ENCODE measurements around the gene NUDT9.
"Not testable (repeated sequence)": the region's sequence is repeated elsewhere in the genome, so short reads cannot be mapped to it uniquely, and the experiment has no call there.

Gene NUDT9

DNA sequence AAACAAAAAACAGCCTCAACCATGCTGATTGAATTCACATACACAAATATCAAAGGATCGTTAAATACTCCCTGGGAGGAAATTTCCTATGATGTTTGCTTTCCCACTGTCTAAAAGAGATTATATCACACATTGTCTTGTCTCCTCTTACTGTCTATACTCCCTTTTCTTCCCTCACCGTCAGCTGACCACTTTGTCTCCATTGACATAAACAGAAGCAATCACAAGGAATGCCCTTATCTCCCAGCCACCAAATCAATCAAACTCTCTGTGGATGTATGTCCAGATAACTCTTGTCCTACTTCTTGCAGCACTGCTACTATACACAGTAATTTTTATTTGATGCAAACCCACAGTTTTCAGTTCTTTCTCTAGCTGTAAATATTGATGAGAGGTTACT, 12.2 kb upstream of the NUDT9 start:
- no peak for DNase-seq

DNA sequence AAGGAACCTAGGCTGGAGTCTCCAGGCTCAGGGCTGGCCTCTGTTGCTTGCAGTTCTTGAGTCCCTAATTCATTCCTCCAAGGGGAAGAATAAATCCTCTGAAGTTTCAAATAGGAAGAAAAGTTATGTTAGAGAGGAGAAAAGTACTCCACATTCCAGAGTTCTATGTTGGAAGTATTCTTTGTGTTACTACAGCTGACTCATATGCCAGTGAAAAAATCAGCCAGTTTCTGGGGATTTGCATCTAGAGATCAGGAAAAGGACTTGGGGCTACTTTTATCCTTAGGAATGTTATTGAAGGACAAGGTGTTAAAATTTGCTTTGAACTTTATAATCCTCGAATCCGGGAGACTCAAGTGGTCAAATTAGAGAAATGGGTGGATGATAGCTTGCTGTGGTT, 11.7 kb upstream of the NUDT9 start:
- no peak for DNase-seq

DNA sequence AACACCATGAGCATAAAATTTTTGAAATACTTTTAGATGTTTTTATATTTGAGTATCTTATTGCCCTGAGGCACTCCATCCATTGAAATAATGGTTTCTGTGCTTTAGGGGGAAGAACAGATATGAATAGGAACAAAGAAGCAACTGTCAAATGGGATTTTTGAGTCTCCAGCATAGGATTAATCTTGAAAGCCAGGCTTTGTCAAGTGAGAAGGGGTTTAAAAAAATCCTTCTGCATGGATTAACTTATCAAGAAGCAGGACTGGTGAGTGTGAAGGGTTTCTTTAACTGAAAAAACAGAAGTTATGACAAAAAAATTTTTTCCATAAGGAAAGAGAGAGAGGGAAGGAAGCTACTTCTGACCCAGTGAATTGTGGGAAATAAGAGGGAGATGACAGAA, 7.6 kb upstream of the NUDT9 start:
- no peak for DNase-seq

DNA sequence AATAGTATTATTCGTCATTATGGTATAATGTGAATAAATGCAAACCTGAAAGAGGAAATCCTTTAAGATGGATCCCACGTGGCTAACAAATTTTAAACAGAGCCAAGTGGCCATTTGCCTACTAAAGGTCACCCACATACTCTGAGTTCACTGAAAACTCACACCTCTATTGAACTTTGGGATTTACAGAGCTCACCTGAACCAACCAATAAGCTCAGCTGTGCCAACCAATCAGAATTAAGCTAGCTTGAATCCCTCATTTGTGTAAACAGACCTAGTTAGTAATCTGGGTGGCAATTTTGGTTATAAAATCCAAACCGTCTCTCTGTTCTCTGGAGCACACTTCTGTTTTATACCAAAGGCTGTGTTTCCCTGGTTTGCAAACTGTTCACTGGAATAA, 5.4 kb upstream of the NUDT9 start:
- no peak for DNase-seq

DNA sequence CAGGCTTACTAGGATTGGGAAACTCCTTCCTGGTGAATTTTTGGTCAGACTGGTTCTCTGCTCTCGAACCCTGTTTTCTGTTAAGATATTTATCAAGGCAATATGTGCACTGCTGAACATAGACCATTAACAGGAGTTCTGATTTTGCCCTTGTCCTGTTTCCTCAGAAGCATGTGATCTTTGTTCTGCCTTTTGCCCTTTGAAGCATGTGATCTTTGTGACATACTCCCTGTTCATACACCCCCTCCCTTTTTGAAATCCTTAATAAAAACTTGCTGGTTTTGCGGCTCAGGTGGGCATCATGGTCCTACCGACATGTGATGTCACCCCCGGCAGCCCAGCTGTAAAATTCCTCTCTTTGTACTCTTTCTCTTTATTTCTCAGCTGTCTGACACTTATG, 4.0 kb upstream of the NUDT9 start:
- DNase-seq = not testable (repeated sequence)

- DNase-seq = no peak
These were observed 2.7 kb upstream of the NUDT9 start for GRCh38 chr4:87419578-87420249.

DNA sequence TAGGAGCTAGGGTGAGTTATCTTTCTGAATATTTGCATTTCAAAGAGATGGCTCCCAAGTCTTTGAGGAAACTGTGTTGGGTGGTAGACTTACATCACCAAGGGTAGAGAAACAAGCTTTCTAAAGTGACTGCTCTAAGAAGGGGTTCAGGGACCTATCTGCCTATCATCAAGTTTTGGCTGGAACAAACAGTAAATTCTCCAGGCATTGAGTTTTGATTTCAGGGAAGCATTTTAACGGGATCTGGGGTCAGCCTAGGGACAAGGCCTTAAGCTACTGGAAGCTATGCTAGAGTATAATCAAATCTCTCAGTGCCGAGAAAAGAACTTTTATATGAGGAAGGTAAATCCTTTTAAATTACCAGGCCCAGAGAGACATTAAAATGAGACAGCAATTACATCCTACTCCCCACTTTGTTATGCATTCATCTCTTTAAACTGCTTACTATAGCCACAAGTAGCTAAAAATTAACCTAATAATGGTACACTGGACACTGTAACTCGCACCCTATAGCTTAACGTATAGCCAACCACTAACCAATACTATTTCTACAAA, 2.0 kb upstream of the NUDT9 start:
- no peak for DNase-seq

DNA sequence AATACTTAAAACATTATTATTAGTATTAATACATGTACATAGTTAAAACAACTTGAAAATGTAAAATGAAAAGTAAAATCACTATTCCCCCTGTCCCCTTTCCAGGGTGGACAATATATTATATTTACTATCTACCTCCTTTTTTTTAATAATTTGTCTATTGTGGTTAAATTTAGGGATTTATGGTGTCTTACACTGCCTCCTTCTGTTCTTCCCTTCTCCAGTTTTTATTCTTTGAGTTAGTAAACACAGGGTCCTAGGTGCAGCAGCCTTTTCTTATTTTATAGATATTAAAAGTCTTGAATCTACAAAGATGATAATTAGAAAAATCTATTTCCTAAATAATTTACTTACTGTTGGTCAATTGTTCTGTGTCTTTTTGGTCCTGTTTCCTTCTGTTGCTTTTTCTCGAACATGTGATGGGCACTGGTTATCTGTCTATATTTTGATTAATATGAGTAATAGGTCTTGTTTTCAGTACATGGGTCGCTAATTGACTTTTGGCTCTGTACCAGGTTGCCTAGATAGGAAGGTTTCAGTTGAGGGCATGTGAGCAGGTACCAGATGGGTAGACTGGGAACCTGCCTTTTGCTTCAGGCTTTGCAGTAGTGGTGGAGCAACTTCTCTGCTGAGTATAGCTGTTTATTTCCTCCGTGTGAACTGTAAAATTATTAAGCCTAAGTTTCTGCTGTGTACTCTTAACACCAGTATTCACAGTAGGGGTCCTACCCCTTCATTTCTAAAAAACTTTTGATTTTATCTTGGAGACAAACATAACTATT, 1.1 kb downstream of the NUDT9 start:
- DNase-seq = no peak

GRCh38 chr4:87424099-87424543, 1.7 kb downstream of the NUDT9 start:
- DNase-seq = not testable (repeated sequence)

GRCh38 chr4:87425711-87426110, 3.3 kb downstream of the NUDT9 start:
- no peak for DNase-seq

DNA sequence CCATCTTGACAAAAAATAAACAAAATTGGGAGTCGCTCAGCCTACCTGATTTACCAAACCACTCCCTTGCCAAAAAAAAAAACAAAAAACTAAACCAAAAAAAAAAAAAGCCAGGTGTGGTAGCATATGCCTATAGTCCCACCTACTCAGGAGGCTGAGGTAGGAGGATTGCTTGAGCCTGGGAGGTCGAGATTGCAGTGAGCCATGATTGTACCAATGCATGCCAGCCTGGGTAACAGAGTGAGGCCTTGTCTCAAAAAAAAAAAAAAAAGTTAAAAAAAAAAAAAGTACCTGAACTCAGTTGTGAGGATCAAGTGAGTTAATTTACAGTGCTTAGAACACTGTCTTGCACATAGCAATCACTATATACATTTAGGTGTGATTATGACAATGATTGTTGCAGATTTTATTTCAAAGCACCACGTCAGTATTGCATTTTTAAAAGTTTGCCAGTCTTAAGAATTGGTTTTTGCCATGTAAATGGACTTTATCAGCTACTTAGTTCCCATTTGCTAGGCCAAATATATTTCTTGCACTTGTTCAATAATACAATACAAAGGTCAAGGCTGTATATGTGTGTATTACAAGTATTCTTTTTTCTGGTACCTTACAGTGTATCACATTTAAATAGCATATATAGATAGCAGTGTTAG, 4.6 kb downstream of the NUDT9 start:
- DNase-seq = no peak

DNA sequence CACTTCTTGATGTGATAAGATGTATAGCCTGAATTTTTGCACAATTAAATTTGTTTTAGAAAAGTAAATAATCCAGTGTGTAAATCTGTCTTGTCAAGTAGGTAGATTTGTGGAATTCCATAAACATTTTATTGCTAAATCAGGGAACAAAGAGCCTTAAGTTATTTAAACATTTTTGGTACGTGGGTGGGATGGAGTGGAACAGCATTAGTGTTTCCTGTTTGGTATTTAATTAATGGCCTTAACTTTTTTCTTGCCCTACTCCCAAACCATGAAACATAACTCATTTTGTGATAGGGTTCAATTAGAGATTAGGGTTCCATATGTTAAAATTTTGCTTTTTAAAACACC, 5.1 kb downstream of the NUDT9 start:
- DNase-seq = no peak

- no peak for DNase-seq
These were observed 6.6 kb downstream of the NUDT9 start for GRCh38 chr4:87428979-87429378.

DNA sequence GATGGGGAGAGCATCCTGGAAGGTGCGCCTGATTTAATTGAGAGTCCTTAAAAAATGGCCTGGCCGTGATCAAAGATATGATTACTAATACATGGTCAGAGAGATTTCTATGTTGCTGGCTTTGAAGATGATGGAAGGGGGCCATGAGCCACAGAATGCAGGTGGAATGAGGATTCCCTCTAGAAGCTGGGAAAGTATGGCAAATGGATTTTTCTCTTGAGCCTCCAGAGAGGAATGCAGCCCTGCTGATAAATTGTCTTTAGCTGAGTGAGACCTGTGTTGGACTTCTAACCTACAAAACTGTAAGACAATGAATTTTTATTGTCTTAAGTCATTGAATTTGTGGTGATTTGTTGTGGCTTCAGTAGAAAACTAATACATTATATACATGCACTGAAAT, 7.7 kb downstream of the NUDT9 start:
- DNase-seq = no peak

GRCh38 chr4:87433342-87433741, 11.0 kb downstream of the NUDT9 start:
- DNase-seq = no peak

GRCh38 chr4:87442889-87443288, 20.5 kb downstream of the NUDT9 start:
- DNase-seq = no peak

- no peak for DNase-seq
These were observed 22.4 kb downstream of the NUDT9 start for GRCh38 chr4:87444741-87445140.

DNA sequence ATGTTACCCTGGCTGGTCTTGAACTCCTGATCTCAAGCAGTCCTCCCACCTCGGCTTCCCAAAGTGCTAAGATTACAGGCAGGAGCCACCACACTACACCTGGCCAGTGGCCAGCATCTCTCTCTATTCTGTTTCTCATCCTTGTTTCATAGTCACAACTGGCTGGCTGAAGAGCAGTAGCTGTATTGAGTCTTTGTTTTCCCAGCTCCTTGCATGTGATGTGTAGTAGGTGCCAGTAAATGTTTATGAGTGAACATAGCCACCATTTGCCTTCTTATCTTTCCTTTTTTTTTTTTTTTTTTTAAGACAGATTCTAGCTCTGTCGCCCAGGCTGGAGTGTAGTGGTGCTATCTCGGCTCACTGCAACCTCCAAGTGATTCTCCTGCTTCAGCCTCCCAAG, 23.6 kb downstream of the NUDT9 start:
- no peak for DNase-seq

GRCh38 chr4:87446375-87446774, 24.0 kb downstream of the NUDT9 start:
- DNase-seq = not testable (repeated sequence)

GRCh38 chr4:87451537-87451936, 29.2 kb downstream of the NUDT9 start:
- no peak for DNase-seq

DNA sequence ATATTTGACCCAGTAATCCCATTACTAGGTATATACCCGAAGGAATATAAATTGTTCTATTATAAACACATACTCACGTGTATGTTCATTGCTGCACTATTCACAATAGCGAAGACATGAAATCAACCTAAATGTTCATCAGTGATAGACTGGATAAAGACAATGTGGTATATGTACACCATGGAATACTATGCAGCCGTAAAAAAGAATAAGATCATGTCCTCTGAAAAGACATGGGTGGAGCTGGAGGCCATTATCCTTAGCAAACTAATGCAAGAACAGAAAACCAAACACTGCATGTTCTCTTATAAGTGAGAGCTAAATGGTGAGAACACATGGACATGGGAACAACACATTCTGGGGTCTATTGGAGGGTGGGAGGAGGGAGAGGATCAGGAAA, 36.5 kb downstream of the NUDT9 start:
- DNase-seq = no peak

- no peak for DNase-seq
These were observed 38.9 kb downstream of the NUDT9 start for GRCh38 chr4:87461281-87461700.

GRCh38 chr4:87462102-87462501, 39.7 kb downstream of the NUDT9 start:
- no peak for DNase-seq
